Measurements from ENCODE around the gene EEF1AKMT3. TPM values are rescaled to one million over a fixed set of nuclear protein-coding genes. Genes with fewer than 3 reads are reported as not detected.
A peak's percentile ranks its signal among the peaks of the same experiment; 100 is the strongest.

Gene EEF1AKMT3
- total RNA-seq, 1 donor from 2014 or later: 4.2 TPM

GRCh38 chr12:57782243-57782607, 9.8 kb downstream of the EEF1AKMT3 start:
- TF ChIP-seq, protein P1, sequence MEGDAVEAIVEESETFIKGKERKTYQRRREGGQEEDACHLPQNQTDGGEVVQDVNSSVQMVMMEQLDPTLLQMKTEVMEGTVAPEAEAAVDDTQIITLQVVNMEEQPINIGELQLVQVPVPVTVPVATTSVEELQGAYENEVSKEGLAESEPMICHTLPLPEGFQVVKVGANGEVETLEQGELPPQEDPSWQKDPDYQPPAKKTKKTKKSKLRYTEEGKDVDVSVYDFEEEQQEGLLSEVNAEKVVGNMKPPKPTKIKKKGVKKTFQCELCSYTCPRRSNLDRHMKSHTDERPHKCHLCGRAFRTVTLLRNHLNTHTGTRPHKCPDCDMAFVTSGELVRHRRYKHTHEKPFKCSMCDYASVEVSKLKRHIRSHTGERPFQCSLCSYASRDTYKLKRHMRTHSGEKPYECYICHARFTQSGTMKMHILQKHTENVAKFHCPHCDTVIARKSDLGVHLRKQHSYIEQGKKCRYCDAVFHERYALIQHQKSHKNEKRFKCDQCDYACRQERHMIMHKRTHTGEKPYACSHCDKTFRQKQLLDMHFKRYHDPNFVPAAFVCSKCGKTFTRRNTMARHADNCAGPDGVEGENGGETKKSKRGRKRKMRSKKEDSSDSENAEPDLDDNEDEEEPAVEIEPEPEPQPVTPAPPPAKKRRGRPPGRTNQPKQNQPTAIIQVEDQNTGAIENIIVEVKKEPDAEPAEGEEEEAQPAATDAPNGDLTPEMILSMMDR (conservative IDR thresholded peaks at IDR 0.05; ENCODE audit: low read depth, low read length): no peak
- peak overlapping the region; percentile 95 for H3K4me3 ChIP-seq (ENCODE audit: low read depth, low read length)
- no peak for DNase-seq (ENCODE audit: low read depth)

DNA sequence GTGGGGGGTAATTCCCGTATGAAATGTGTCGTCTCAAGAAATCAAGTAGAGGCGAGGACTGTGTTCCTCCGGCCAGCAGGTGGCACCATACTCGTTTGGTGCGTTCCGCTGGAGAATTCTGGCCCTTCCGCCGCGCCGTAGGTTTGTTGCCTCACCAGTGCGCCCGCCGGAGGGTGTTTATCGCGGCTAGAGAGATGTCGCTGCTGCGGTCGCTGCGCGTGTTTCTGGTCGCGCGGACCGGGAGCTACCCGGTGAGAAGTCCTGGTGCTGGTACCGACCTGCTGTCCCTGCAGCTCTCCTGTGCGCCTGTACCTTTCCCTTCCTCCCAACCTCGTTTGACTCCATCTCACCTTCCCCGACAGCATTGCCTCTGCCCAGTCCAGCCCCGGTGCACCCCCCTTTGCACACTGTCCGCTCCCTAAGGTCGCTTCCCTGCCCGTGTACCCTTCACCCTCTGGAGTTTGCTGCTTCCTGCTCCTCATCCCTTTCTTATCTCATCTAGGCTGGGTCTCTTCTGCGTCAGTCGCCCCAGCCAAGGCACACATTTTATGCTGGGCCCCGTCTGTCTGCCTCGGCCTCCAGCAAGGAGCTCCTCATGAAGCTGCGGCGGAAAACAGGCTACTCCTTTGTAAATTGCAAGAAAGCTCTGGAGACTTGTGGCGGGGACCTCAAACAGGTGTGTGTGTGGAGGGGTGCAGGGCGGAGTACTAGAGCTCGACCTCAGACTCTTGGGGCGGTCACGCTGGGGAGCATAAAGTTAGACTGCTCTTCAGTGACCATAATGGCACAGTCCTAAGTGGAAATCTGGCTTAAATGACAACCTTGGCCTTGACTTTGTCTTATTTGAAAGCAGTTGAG, 10.4 kb downstream of the EEF1AKMT3 start, which contains the start of gene TSFM:
Gene TSFM (plus strand): TSS at position 180 of the 858 bp plus-strand sequence. CDS start 15 bp downstream, at position 195.
- TF ChIP-seq, protein P1 (conservative IDR thresholded peaks at IDR 0.05; ENCODE audit: low read depth, low read length): peak; percentile 90
- peak; percentile 42 for DNase-seq (ENCODE audit: low read depth)
- peak within 1 kb of the TSS; percentile 95 for H3K4me3 ChIP-seq (ENCODE audit: low read depth, low read length)

DNA sequence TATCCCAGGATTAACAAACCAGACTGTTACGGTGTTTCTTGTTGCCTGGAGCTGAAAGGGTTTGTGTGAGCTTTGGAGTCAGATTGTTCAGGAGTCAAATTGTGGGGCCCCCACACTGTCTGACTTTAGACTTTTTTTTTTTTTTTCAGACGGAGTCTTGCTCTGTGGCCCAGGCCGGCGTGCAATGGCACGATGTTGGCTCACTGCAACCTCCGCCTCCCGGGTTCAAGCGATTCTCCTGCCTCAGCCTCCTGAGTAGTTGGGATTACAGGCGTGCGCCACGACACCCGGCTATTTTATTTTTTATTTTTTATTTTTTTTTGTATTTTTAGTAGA, 11.0 kb downstream of the EEF1AKMT3 start:
- no peak for DNase-seq (ENCODE audit: low read depth)
- TF ChIP-seq, protein P1 (conservative IDR thresholded peaks at IDR 0.05; ENCODE audit: low read depth, low read length): no peak
- peak overlapping the region; percentile 95 for H3K4me3 ChIP-seq (ENCODE audit: low read depth, low read length)

- DNase-seq (ENCODE audit: low read depth): no peak
- H3K4me3 ChIP-seq (ENCODE audit: low read depth, low read length): no peak overlapping the region
- TF ChIP-seq, protein P1 (conservative IDR thresholded peaks at IDR 0.05; ENCODE audit: low read depth, low read length): no peak
These were observed 11.4 kb downstream of the EEF1AKMT3 start for GRCh38 chr12:57783861-57784260.

DNA sequence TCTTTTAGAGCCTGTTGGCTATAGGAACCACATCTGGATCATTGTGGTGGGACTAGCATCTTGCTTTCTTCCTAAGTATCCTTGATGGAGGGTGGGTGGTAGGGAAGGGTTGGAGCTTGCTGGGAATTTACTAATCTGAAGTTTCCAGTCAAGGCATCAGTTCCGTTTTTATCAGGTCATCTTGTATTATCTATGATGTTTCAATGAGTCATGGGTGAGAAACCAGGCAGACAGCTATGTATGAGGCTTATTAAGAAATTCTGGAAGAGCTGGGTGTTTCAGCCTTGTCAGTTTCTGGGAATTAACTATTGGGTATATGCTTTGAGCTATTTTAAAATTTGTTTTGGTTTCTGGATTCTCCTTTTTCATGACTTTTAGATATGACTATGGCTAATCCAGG, 21.5 kb downstream of the EEF1AKMT3 start:
- no peak overlapping the region for H3K4me3 ChIP-seq (ENCODE audit: low read depth, low read length)
- DNase-seq (ENCODE audit: low read depth): no peak
- TF ChIP-seq, protein P1 (conservative IDR thresholded peaks at IDR 0.05; ENCODE audit: low read depth, low read length): no peak

GRCh38 chr12:57795354-57795753, 22.9 kb downstream of the EEF1AKMT3 start:
- TF ChIP-seq, protein P1 (conservative IDR thresholded peaks at IDR 0.05; ENCODE audit: low read depth, low read length): no peak
- DNase-seq (ENCODE audit: low read depth): no peak

DNA sequence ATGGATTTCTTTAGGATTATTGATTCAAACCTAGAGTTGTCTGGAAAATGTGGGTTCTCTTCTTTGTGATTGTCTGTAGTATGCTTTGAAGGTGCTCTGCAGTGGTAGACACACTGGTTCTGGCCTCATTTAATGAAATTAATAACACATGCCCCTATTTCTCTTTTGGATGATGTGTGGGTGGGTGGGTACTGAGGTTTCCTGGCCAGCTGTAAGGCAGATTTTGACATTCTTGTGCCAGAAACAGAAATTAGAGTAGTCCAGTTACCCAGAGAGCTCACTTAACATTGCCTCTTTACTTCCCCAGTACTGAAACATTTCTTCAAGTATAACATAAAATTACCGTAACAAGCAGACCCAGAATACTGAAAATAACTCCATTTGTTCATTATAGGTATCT, 24.6 kb downstream of the EEF1AKMT3 start:
- TF ChIP-seq, protein P1 (conservative IDR thresholded peaks at IDR 0.05; ENCODE audit: low read depth, low read length): no peak
- H3K4me3 ChIP-seq (ENCODE audit: low read depth, low read length): no peak overlapping the region
- DNase-seq (ENCODE audit: low read depth): no peak

More at GRCh38 chr12:57795354-57795753, 22.9 kb downstream of the EEF1AKMT3 start:
- H3K4me3 ChIP-seq (ENCODE audit: low read depth, low read length): no peak overlapping the region

Data from epithelial cell of proximal tubule (primary cell).